Loucy (cell line): ENCODE measurements around the gene GPR17.
A peak's percentile ranks its signal among the peaks of the same experiment; 100 is the strongest.

Experiments used
- H2AFZ ChIP-seq: fragments of 200-600 bp; sonication (generic); 2 replicates; pipeline ENCODE4 v1.6.0; 2016; ENCODE audit warnings: antibody characterized with exemption, mild to moderate bottlenecking, low read length, moderate library complexity
- H3F3A ChIP-seq: fragments of 200-600 bp; 2 replicates; pipeline ENCODE4 v1.6.0; 2016; ENCODE audit warnings: antibody characterized with exemption, low read depth, mild to moderate bottlenecking
- H3K27me3 ChIP-seq: fragments of 200-600 bp; sonication (generic); 2 replicates; pipeline ENCODE4 v1.6.1; 2014; ENCODE audit warnings: low read length, mild to moderate bottlenecking; ENCODE audit not compliant: insufficient read depth, poor library complexity, severe bottlenecking
- H3K36me3 ChIP-seq: fragments of 200-600 bp; sonication (generic); 2 replicates; pipeline ENCODE4 v1.6.1; 2016; ENCODE audit warnings: low read length; ENCODE audit not compliant: insufficient read depth
- H3K4me1 ChIP-seq: fragments of 200-600 bp; sonication (generic); 2 replicates; pipeline ENCODE4 v1.5.1; 2014; ENCODE audit warnings: low read length, mild to moderate bottlenecking; ENCODE audit not compliant: insufficient read depth, poor library complexity, severe bottlenecking
- H3K4me2 ChIP-seq: fragments of 200-600 bp; sonication (generic); 2 replicates; pipeline ENCODE4 v1.6.0; 2014; ENCODE audit warnings: antibody characterized with exemption, low read length, low read depth, mild to moderate bottlenecking; ENCODE audit not compliant: poor library complexity, severe bottlenecking
- H3K4me3 ChIP-seq: fragments of 200-600 bp; sonication (generic); 2 replicates; pipeline ENCODE4 v1.5.1; 2014; ENCODE audit warnings: low read length, mild to moderate bottlenecking, mixed read lengths; ENCODE audit not compliant: poor library complexity, severe bottlenecking
- H3K79me2 ChIP-seq: fragments of 200-600 bp; sonication (generic); 2 replicates; pipeline ENCODE4 v1.6.1; 2014; ENCODE audit warnings: low read length; ENCODE audit not compliant: insufficient read depth
- H3K9ac ChIP-seq: fragments of 200-600 bp; sonication (generic); 2 replicates; pipeline ENCODE4 v1.6.0; 2014; ENCODE audit warnings: mild to moderate bottlenecking, low read depth, low read length, moderate library complexity; ENCODE audit not compliant: poor library complexity, severe bottlenecking
- H3K9me2 ChIP-seq: fragments of 200-600 bp; sonication (generic); replicated peaks from 2 replicates; pipeline ENCODE4 v1.6.1; 2016; ENCODE audit warnings: low read depth, low read length, mixed read lengths
- H3K9me3 ChIP-seq: fragments of 200-600 bp; sonication (generic); 2 replicates; pipeline ENCODE4 v1.6.1; 2014; ENCODE audit warnings: mild to moderate bottlenecking, antibody characterized with exemption, low read length, low read depth; ENCODE audit not compliant: insufficient read depth
- H4K20me1 ChIP-seq: fragments of 200-600 bp; sonication (generic); 2 replicates; pipeline ENCODE4 v1.6.0; 2014; ENCODE audit warnings: antibody characterized with exemption, low read length, mild to moderate bottlenecking; ENCODE audit not compliant: insufficient read depth, poor library complexity, severe bottlenecking
- EZH2phosphoT487 ChIP-seq: fragments of 200-600 bp; IDR thresholded peaks from 2 replicates; pipeline ENCODE4 v1.6.1; 2018; ENCODE audit warnings: antibody characterized with exemption, mild to moderate bottlenecking, moderate library complexity, borderline replicate concordance
- TF ChIP-seq, protein P1 (sequence below): fragments of 200-600 bp; sonication (generic); conservative IDR thresholded peaks from 2 replicates; pipeline ENCODE4 v1.5.1; 2014; ENCODE audit warnings: mild to moderate bottlenecking, antibody characterized with exemption, low read length

Gene GPR17

DNA sequence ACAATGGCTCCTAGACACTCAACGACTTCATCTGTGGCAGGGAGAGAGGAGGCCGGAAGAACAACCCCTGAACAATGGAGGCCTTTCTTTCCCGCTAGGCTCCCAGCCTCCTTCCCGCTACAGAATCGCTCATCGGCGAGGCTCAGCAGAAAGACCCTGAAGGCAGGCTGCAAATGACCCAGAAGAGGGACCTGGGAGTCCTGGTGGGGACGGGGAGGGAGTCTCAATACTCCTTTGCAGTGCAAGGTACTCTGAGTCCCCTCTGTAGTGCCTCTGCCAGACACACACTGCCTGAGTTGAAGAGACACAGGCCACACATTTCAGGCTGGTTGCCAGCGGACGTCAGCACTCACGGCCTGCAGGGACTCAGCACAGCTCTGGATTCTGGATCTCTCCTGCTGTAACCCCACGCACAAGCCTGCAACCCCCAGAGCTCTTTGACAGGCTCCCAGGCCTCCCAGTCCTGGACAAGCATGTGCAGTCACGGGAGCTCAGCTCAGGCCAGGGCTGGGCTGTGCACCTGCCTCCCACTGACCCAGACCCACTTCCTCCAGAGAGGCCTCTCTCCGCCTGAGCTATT lies 6.1 kb downstream of the GPR17 start:
- Histone ChIP-seq H2AFZ (peak overlapping the region; percentile 39; the same call in 1 of the 2 replicates), H3K4me2 (no peak overlapping the region), H3K9me2 (no peaks in the 10 kb centered on the region), H3K79me2 (no peaks in the 10 kb centered on the region), H3K36me3 (no peaks in the 10 kb centered on the region), H3K4me1 (peaks cover 13% of the 10 kb centered on the region), H3K9me3 (no peaks in the 10 kb centered on the region), H3K9ac (no peak overlapping the region), H4K20me1 (no peaks in the 10 kb centered on the region), H3K4me3 (no peak overlapping the region), H3K27me3 (no peaks in the 10 kb centered on the region), H3F3A (no peaks in the 10 kb centered on the region)
- TF ChIP-seq, protein P1, sequence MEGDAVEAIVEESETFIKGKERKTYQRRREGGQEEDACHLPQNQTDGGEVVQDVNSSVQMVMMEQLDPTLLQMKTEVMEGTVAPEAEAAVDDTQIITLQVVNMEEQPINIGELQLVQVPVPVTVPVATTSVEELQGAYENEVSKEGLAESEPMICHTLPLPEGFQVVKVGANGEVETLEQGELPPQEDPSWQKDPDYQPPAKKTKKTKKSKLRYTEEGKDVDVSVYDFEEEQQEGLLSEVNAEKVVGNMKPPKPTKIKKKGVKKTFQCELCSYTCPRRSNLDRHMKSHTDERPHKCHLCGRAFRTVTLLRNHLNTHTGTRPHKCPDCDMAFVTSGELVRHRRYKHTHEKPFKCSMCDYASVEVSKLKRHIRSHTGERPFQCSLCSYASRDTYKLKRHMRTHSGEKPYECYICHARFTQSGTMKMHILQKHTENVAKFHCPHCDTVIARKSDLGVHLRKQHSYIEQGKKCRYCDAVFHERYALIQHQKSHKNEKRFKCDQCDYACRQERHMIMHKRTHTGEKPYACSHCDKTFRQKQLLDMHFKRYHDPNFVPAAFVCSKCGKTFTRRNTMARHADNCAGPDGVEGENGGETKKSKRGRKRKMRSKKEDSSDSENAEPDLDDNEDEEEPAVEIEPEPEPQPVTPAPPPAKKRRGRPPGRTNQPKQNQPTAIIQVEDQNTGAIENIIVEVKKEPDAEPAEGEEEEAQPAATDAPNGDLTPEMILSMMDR = no peak
- no peak for TF ChIP-seq EZH2phosphoT487

DNA sequence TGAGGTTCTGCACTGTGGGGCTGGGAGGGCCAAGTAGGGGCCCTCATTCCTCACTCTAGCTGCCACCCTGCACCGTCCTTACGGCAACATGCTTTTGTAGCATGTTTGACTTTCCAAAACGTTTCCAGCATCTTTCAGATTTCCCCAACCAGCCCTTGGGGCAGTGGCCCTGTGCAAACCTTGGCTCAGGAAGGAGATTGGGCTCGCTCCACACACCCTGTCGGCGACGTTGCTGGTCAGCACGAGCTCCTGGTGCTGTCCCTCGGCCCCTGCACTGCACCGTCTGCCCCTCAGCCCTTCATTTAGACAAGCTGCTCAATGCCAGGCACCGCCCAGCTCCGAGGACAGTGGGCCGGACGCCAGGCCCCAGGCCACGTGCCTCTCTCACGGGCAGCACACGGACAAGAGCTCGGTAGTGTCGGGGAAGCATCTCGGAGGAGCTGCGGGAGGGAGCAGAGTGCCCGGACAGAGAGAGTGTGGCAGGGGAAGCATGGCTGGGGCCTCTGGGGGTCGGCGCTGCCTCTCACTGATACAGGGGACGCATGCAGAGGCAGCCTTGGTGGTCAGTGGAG lies 6.9 kb downstream of the GPR17 start:
- Histone ChIP-seq H3K9ac (no peak overlapping the region), H3F3A (no peaks in the 10 kb centered on the region), H3K4me1 (peaks cover 8% of the 10 kb centered on the region), H3K9me2 (no peaks in the 10 kb centered on the region), H3K4me2 (no peak overlapping the region), H3K27me3 (no peaks in the 10 kb centered on the region), H3K79me2 (no peaks in the 10 kb centered on the region), H3K4me3 (no peak overlapping the region), H3K36me3 (no peaks in the 10 kb centered on the region), H3K9me3 (no peaks in the 10 kb centered on the region), H2AFZ (no peak overlapping the region), H4K20me1 (no peaks in the 10 kb centered on the region)
- TF ChIP-seq EZH2phosphoT487 = no peak
- TF ChIP-seq, protein P1 = no peak

DNA sequence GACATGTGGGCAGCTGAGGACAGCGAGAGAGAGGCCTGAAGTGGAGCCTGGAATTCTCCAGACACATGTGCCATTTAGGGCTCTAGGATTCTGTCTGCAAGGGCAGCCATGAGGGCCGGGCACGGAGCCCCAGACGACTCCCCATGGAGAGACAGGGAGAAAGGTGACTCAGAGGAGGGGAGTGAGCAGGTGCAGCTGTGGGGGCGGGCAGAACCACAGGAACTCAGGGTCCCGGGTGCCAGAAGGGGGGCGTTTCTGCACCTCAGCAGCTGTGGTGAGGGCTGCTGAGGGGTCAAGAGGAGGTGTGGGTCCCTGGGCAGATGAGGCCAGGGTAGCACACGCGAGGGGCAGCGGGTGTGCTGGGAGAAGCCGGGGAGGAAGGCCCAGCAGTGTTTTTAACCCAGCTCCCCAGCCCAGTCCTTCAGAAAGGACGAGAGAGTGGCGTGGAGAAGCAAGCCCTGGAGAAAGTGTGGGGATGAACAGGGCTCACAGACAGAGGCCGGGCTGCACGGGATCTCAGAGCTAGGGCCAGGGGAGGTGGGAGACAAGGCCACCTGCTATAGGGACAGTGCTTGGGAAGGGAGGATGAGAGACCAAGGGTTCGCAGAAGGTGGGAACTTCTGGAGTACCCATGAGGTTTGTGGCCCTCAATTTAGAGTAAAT lies 7.6 kb downstream of the GPR17 start:
- H3K4me1 ChIP-seq = peaks cover 8% of the 10 kb centered on the region
- H4K20me1 ChIP-seq = no peaks in the 10 kb centered on the region
- no peak overlapping the region for H3K9ac ChIP-seq
- no peaks in the 10 kb centered on the region for H3K36me3 ChIP-seq
- H3K4me3 ChIP-seq = no peak overlapping the region
- no peak overlapping the region for H3K4me2 ChIP-seq
- no peaks in the 10 kb centered on the region for H3K79me2 ChIP-seq
- H3F3A ChIP-seq = no peaks in the 10 kb centered on the region
- no peak overlapping the region for H2AFZ ChIP-seq
- H3K27me3 ChIP-seq = no peaks in the 10 kb centered on the region
- TF ChIP-seq, protein P1 = no peak
- TF ChIP-seq EZH2phosphoT487 = no peak
- H3K9me2 ChIP-seq = no peaks in the 10 kb centered on the region
- no peaks in the 10 kb centered on the region for H3K9me3 ChIP-seq
